Gastrocnemius medialis (tissue), 4 donors: ENCODE measurements around the gene TLL2. TPM values are rescaled to one million over a fixed set of nuclear protein-coding genes. Genes with fewer than 3 reads are reported as not detected.

Experiments used
- ATAC-seq, 2 donors: fragments of 150-250 bp; one replicate each; pipeline ENCODE4 v1.9.1; 2016
- DNase-seq, 2 donors: peaks; one replicate each; pipeline ENCODE4 v3.0.0-alpha.2; 2019
- H3K27ac ChIP-seq, 4 donors: fragments of 200-600 bp; sonication (generic); 1 replicate in 1 of 4; 2 replicates in 3 of 4; pipeline ENCODE4 v1.5.1; 2016 to 2018; ENCODE audit warnings: mild to moderate bottlenecking in 2 of 4, moderate library complexity in 1 of 4
- H3K27me3 ChIP-seq, 3 donors: fragments of 200-600 bp; sonication (generic) in 2 of 3; 1 replicate in 1 of 3; 2 replicates in 2 of 3; pipeline versions ENCODE4 v1.5.1 to v1.6.0; 2016 to 2019; ENCODE audit warnings: mild to moderate bottlenecking in 1 of 3, moderate library complexity in 1 of 3
- H3K36me3 ChIP-seq, 2 donors: fragments of 200-600 bp; sonication (generic) in 1 of 2; one replicate each; pipeline ENCODE4 v1.5.1; 2017 to 2018
- H3K4me1 ChIP-seq, 2 donors: fragments of 200-600 bp; sonication (generic) in 1 of 2; one replicate each; pipeline ENCODE4 v1.5.1; 2016 to 2017; ENCODE audit warnings: mild to moderate bottlenecking in 2 of 2
- H3K4me3 ChIP-seq, 4 donors: fragments of 200-600 bp; sonication (generic) in 3 of 4; 1 replicate in 1 of 4; 2 replicates in 3 of 4; pipeline ENCODE4 v1.5.1; 2016 to 2019; ENCODE audit warnings: mild to moderate bottlenecking in 2 of 4
- H3K9me3 ChIP-seq, 3 donors: fragments of 200-600 bp; sonication (generic) in 2 of 3; 1 replicate in 1 of 3; 2 replicates in 2 of 3; pipeline ENCODE4 v1.5.1; 2016 to 2019
- CTCF ChIP-seq, 5 experiments: fragments of 450-650 bp in 3 of 5; fragments of 200-600 bp in 2 of 5; sonication (generic) in 2 of 5; IDR thresholded peaks in 4 of 5; conservative IDR thresholded peaks in 1 of 5; 1 replicate in 4 of 5; 2 replicates in 1 of 5; pipeline ENCODE4 v1.5.1; 2016 to 2019; ENCODE audit warnings: antibody characterized with exemption in 5 of 5, mild to moderate bottlenecking in 3 of 5, moderate library complexity in 3 of 5
- POLR2A ChIP-seq, 2 donors: fragments of 450-650 bp; IDR thresholded peaks; one replicate each; pipeline ENCODE4 v1.6.1; 2017; ENCODE audit warnings: antibody characterized with exemption in 2 of 2, mild to moderate bottlenecking in 2 of 2, moderate library complexity in 2 of 2
- in situ Hi-C, 4 donors: fragments of 200-750 bp; cut with MboI; loops; one replicate each; pipeline versions ENCODE4 v1.15.0 to v1.8.0; 2017; ENCODE audit warnings: low sequenced_read_pairs in 4 of 4
- intact Hi-C: fragments of 100-400 bp; cut with DNase I; formaldehyde crosslinking; loops from one replicate; pipeline ENCODE4 v1.15.1; 2023; ENCODE audit warnings: low total_unique reads
- total RNA-seq, 4 donors: library from RNA; depleted of rRNA; stranded (reverse); fragments of >200 nt; gene quantifications; one replicate each; pipeline versions ENCODE4 v1.1.0 to v1.2.3, GENCODE V29; 2016

TLL2 gene
- total RNA-seq, 4 donors from 2014 or later, result 0.10 to 1.0 (median 0.44) TPM; not detected in 1

- DNase-seq (no peak), ATAC-seq (no peak)
- no peak overlapping the region for H3K27ac ChIP-seq
- TF ChIP-seq CTCF (IDR thresholded peaks at IDR 0.05 in 4 of 5, conservative IDR thresholded peaks at IDR 0.05 in 1 of 5), result no peak
- H3K27me3 ChIP-seq, result no peaks in the 10 kb centered on the region
- intact Hi-C loops (no loop called here), in situ Hi-C loops (no loop called here)
- no peaks in the 10 kb centered on the region for H3K4me1 ChIP-seq
- no peak overlapping the region for H3K4me3 ChIP-seq
- no peaks in the 10 kb centered on the region for H3K9me3 ChIP-seq
- no peaks in the 10 kb centered on the region for H3K36me3 ChIP-seq
Measured at GRCh38 chr10:96468845-96469244, 44.9 kb downstream of the TLL2 start.

- TF ChIP-seq CTCF (IDR thresholded peaks at IDR 0.05 in 4 of 5, conservative IDR thresholded peaks at IDR 0.05 in 1 of 5) (no peak), POLR2A (IDR thresholded peaks at IDR 0.05) (no peak)
- in situ Hi-C loops (no loop called here), intact Hi-C loops (no loop called here)
- no peaks in the 10 kb centered on the region for H3K27me3 ChIP-seq
- no peak for ATAC-seq
- DNase-seq, result no peak
- H3K9me3 ChIP-seq, result no peaks in the 10 kb centered on the region
- no peaks in the 10 kb centered on the region for H3K36me3 ChIP-seq
- no peak overlapping the region for H3K4me3 ChIP-seq
- no peak overlapping the region for H3K27ac ChIP-seq
- H3K4me1 ChIP-seq, result no peaks in the 10 kb centered on the region
Measured at GRCh38 chr10:96465599-96465998, 48.1 kb downstream of the TLL2 start.

- in situ Hi-C loops (no loop called here), intact Hi-C loops (no loop called here)
- Histone ChIP-seq H3K36me3 (no peaks in the 10 kb centered on the region), H3K4me3 (no peak overlapping the region), H3K27me3 (no peaks in the 10 kb centered on the region), H3K27ac (no peak overlapping the region), H3K4me1 (no peaks in the 10 kb centered on the region), H3K9me3 (no peaks in the 10 kb centered on the region)
- TF ChIP-seq POLR2A (IDR thresholded peaks at IDR 0.05) (no peak), CTCF (IDR thresholded peaks at IDR 0.05 in 4 of 5, conservative IDR thresholded peaks at IDR 0.05 in 1 of 5) (no peak)
- ATAC-seq, result no peak
- no peak for DNase-seq
Measured at GRCh38 chr10:96463562-96463961, 50.2 kb downstream of the TLL2 start.

GRCh38 chr10:96462606-96463151 lies 51.0 kb downstream of the TLL2 start:
- Histone ChIP-seq H3K9me3 (no peaks in the 10 kb centered on the region), H3K27ac (no peak overlapping the region), H3K27me3 (no peaks in the 10 kb centered on the region), H3K36me3 (no peaks in the 10 kb centered on the region), H3K4me3 (no peak overlapping the region), H3K4me1 (no peaks in the 10 kb centered on the region)
- intact Hi-C loops, result no loop called here
- ATAC-seq (no peak), DNase-seq (no peak)
- no peak for TF ChIP-seq POLR2A (IDR thresholded peaks at IDR 0.05)
- TF ChIP-seq CTCF (IDR thresholded peaks at IDR 0.05 in 4 of 5, conservative IDR thresholded peaks at IDR 0.05 in 1 of 5), result no peak
- in situ Hi-C loops, result no loop called here

- DNase-seq (no peak), ATAC-seq (no peak)
- H3K4me1 ChIP-seq, result no peaks in the 10 kb centered on the region
- intact Hi-C loops, result no loop called here
- in situ Hi-C loops, result no loop called here
- H3K9me3 ChIP-seq, result no peaks in the 10 kb centered on the region
- no peaks in the 10 kb centered on the region for H3K36me3 ChIP-seq
- no peak overlapping the region for H3K4me3 ChIP-seq
- no peak for TF ChIP-seq CTCF (IDR thresholded peaks at IDR 0.05 in 4 of 5, conservative IDR thresholded peaks at IDR 0.05 in 1 of 5)
- TF ChIP-seq POLR2A (IDR thresholded peaks at IDR 0.05), result no peak
- H3K27me3 ChIP-seq, result no peaks in the 10 kb centered on the region
- H3K27ac ChIP-seq, result no peak overlapping the region
Measured at GRCh38 chr10:96460316-96460715, 53.4 kb downstream of the TLL2 start.
